ENCODE results near the gene EML4.

- TF ChIP-seq CTCF (IDR thresholded peaks at IDR 0.05) (no peak), POLR2A (IDR thresholded peaks at IDR 0.05) (no peak)
Measured at GRCh38 chr2:42315844-42316470, 146.8 kb downstream of the EML4 start.

Data from adrenal gland (tissue), 5 donors.